Mucosa of gallbladder (tissue), 1 donor: Measurements from ENCODE around the gene STAC2. TPM values are rescaled to one million over a fixed set of nuclear protein-coding genes. Genes with fewer than 3 reads are reported as not detected.
A peak's percentile ranks its signal among the peaks of the same experiment; 100 is the strongest.

Experiments used
- DNase-seq: peaks from one replicate; pipeline ENCODE4 v3.0.0-alpha.2; 2020; ENCODE audit warnings: low spot score
- total RNA-seq: library from RNA; stranded (reverse); gene quantifications from one replicate; pipeline ENCODE4 v1.2.1, GENCODE V29; 2021
- donor health status: DM: no; HTN: no; CAD: no.

The STAC2 gene
- total RNA-seq, 1 donor from 2014 or later: 1.3 TPM

- peak; percentile 59 for DNase-seq
Observed at GRCh38 chr17:39209317-39210092, 16.2 kb downstream of the STAC2 start.

- DNase-seq: no peak
Observed at GRCh38 chr17:39208893-39209292, 16.9 kb downstream of the STAC2 start.

GRCh38 chr17:39208136-39208535 is 17.6 kb downstream of the STAC2 start:
- DNase-seq: no peak

GRCh38 chr17:39205112-39205526 is 20.6 kb downstream of the STAC2 start:
- no peak for DNase-seq

- DNase-seq: no peak
Observed at GRCh38 chr17:39204245-39204644, 21.5 kb downstream of the STAC2 start.

GRCh38 chr17:39200957-39201510 is 24.7 kb downstream of the STAC2 start:
- DNase-seq: no peak

GRCh38 chr17:39200070-39200879 is 25.5 kb downstream of the STAC2 start, which contains the start of gene RPL19:
Gene RPL19, plus strand, starts transcription at chr17:39200283. Its CDS starts 62 bp downstream, at chr17:39200345.
- DNase-seq: peak; percentile 72

GRCh38 chr17:39199820-39200069 is 26.0 kb downstream of the STAC2 start:
- peak; percentile 93 for DNase-seq

GRCh38 chr17:39198186-39198566 is 27.6 kb downstream of the STAC2 start:
- DNase-seq: no peak

- peak; percentile 60 for DNase-seq
Observed at GRCh38 chr17:39197380-39198185, 28.2 kb downstream of the STAC2 start, which contains the start of gene CACNB1. Gene CACNB1, minus strand, starts transcription at chr17:39197669. Its CDS starts 174 bp downstream, at chr17:39197495.

GRCh38 chr17:39196808-39197291 is 28.9 kb downstream of the STAC2 start:
- no peak for DNase-seq

GRCh38 chr17:39196241-39196807 is 29.4 kb downstream of the STAC2 start:
- no peak for DNase-seq

GRCh38 chr17:39195568-39196160 is 30.1 kb downstream of the STAC2 start:
- DNase-seq: no peak

- DNase-seq: no peak
Observed at GRCh38 chr17:39194985-39195524, 30.7 kb downstream of the STAC2 start.

- DNase-seq: no peak
Observed at GRCh38 chr17:39194089-39194984, 31.4 kb downstream of the STAC2 start.

- no peak for DNase-seq
Observed at GRCh38 chr17:39193346-39193745, 32.4 kb downstream of the STAC2 start.

GRCh38 chr17:39192901-39193300 is 32.8 kb downstream of the STAC2 start:
- DNase-seq: no peak

GRCh38 chr17:39191750-39192510 is 33.8 kb downstream of the STAC2 start:
- DNase-seq: no peak
